HFF-Myc (cell line): ENCODE measurements around the gene RASAL2.

ENCODE experiments used
- DNase-seq: peaks from one replicate; pipeline ENCODE4 v3.0.0-alpha.2; 2011; ENCODE audit warnings: low read depth; ENCODE audit errors: extremely low read depth
- H3K4me3 ChIP-seq: replicated peaks from 2 replicates; pipeline ENCODE4 v1.5.1; 2011; ENCODE audit warnings: low read depth, mild to moderate bottlenecking, control low read depth, low read length
- CTCF ChIP-seq: IDR thresholded peaks from 2 replicates; pipeline ENCODE4 v1.5.1; 2012; ENCODE audit warnings: mild to moderate bottlenecking, low read depth, low read length, control low read depth; ENCODE audit errors: missing control alignments

Gene RASAL2

DNA sequence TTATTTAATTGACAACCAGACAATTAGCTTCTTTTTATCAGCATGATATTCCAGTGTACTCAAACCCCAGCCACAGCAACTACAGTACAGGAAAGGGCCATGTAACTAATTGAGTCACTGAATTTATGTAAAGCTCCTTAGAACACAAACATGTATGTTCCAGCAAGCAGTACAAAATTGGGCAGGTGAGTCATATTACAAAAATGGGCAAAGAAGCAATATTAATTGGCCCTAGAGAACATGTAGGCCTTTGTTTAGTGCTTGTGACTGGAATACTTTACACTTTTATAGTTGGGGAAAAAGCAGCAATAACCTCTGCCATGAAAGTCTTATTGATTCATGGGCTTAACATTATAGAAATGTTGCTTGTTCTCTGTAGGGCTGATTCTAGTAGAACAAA lies 371.1 kb downstream of the RASAL2 start:
- no peak overlapping the region for H3K4me3 ChIP-seq
- no peak for DNase-seq
- TF ChIP-seq CTCF, result no peak

- TF ChIP-seq CTCF, result no peak
- no peak overlapping the region for H3K4me3 ChIP-seq
- no peak for DNase-seq
Observed at GRCh38 chr1:178467837-178468236, 373.9 kb downstream of the RASAL2 start.

- TF ChIP-seq CTCF, result no peak
- no peak overlapping the region for H3K4me3 ChIP-seq
- DNase-seq, result no peak
Observed at GRCh38 chr1:178470411-178470960, 376.6 kb downstream of the RASAL2 start.

GRCh38 chr1:178472531-178472930 lies 378.6 kb downstream of the RASAL2 start:
- H3K4me3 ChIP-seq, result no peak overlapping the region
- no peak for DNase-seq
- no peak for TF ChIP-seq CTCF

DNA sequence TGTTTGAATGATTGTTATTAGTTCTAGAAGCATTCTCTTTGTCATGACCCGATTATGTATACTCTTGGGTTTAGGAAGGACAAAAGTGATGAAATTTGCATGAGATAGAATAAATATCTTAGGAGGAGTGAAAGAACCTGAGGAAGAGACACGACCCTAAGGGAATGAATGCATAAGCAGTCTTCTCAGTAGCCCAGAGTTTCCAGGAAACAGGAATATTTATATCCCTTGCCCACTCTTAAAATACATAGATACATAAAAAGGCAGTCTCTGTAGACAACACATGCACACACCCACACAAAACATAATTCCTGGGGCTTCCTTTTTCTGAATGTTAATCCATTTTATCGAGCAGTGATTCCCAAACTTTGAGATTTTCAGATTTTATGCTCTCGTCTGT lies 383.5 kb downstream of the RASAL2 start:
- DNase-seq, result no peak
- H3K4me3 ChIP-seq, result no peak overlapping the region
- TF ChIP-seq CTCF, result no peak

- TF ChIP-seq CTCF, result no peak
- DNase-seq, result no peak
Observed at GRCh38 chr1:178477841-178478240, 383.9 kb downstream of the RASAL2 start.

More at GRCh38 chr1:178477841-178478240, 383.9 kb downstream of the RASAL2 start:
- no peak overlapping the region for H3K4me3 ChIP-seq
